ENCODE measurements around the gene INA.
"Not testable (repeated sequence)": the region's sequence is repeated elsewhere in the genome, so short reads cannot be mapped to it uniquely, and the experiment has no call there.

The INA gene

DNA sequence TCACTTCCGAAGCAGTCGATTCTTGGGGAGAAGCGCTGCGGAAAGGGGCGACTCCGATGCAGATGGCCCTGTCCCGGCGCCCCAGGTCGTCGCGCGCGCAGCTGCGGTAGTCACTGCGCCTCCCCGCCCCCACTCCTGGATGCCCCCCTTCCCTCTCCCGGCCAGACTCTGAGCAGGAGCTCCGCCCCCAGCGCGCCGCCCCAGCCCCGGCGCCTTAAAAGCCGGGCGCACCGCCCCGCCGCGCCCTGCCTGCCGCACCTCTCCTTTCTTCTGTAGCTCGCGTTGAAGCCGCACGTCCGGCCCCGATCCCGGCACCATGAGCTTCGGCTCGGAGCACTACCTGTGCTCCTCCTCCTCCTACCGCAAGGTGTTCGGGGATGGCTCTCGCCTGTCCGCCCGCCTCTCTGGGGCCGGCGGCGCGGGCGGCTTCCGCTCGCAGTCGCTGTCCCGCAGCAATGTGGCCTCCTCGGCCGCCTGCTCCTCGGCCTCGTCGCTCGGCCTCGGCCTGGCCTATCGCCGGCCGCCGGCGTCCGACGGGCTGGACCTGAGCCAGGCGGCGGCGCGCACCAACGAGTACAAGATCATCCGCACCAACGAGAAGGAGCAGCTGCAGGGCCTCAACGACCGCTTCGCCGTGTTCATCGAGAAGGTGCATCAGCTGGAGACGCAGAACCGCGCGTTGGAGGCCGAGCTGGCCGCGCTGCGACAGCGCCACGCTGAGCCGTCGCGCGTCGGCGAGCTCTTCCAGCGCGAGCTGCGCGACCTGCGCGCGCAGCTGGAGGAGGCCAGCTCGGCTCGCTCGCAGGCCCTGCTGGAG, at the start of gene INA:
INA (plus strand) TSS at position 243 of the 817 bp plus-strand sequence; CDS start at position 317, 74 bp downstream.
- peak in 2 of 14 donors; percentile 19 to 81 for DNase-seq

DNA sequence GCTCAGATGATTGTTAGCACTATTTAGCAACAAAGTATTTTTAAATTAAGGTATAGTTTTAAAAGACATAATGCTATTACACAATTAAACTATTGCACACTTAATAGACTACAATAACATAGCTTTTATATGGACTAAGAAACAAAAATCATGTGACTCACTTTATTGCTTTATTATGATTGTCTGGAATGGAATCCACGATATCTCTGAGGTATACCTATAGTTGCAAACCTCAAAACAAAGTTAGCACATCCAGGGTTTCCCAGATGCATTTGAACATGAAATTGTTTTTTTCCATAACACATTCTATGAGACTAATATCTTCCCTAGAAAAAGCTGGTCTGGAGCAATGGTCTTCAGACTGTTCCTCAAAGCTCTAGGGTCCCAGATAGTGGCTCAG, 49.5 kb upstream of the INA start:
- DNase-seq: no peak

DNA sequence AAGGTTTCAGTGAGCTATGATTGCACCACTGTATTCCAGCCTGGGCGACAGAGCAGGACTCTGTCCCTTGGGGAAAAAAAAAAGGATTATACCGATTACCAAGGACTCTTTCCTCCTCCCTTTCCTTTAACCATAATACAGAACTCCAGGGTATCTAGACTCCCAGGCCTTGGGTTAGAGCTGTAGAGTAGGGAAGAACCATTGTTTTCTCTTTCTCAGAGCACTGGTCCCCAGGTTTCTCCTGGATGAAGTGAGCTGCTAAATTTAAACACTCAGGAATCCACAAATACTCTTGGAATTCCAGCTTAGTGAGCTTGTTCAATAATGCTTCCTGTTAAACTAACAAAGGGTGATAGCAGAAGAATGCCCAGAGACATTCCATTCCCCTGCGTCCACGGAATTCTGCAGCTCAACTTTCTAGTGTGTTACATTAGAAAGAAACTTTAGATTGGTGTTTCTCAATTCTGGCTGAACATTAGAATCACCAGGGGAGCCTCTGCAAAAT, 45.8 kb upstream of the INA start:
- DNase-seq: no peak

- DNase-seq: no peak
These were observed 44.7 kb upstream of the INA start for GRCh38 chr10:103232131-103232673.

GRCh38 chr10:103232772-103233488, 44.0 kb upstream of the INA start:
- DNase-seq: no peak

DNA sequence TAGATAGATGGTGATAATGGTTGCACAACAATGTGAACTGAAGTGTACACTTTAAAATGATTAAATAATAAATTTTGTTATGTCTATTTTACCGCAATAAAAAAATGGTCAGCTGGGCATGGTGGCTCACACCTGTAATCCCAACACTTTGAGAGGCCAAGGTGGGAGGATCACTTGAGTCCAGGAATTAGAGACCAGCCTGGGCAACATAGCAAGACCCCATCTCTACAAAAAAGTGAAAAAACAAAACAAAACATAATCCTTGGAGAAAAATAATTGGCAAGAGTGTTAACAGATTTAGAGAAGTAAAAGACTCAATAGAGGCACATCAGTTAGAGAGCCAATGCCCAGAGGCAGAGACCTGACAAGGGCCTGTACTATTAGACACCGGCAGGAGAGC, 41.2 kb upstream of the INA start:
- DNase-seq: no peak

GRCh38 chr10:103238506-103239252, 38.3 kb upstream of the INA start:
- no peak for DNase-seq

- peak in 7 of 14 donors; percentile 3 to 72 (median 12) for DNase-seq
These were observed 35.5 kb upstream of the INA start for GRCh38 chr10:103241262-103242011.

DNA sequence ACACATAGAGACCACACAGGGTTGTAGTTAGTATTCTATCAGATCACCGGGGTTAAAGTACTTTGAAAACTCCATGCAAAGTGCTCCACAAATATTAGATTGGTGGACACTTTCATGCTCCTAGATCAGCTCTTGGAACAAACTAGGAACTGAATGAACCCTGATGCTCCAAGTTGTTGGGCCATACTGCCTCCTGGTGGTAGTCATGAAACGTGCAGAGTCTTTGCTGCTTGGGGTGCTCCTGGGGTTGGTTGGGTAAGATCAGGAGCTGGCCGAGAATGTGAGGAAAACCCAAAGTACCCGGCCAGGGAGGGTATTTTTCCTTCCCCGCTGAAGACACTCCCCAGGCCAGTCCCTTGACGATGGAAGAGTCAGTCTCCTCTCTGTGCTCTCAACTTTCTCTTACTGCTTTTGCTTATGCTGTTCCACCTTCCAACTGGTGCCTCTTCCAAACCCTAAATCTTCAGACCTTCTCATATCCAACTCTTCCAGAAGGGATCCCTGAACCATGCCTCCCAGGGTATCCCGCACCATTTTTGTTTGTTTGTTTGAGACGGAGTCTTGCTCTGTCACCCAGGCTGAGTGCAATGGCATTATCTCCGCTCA, 32.2 kb upstream of the INA start:
- DNase-seq: peak in 13 of 14 donors; percentile 2 to 70 (median 51)

DNA sequence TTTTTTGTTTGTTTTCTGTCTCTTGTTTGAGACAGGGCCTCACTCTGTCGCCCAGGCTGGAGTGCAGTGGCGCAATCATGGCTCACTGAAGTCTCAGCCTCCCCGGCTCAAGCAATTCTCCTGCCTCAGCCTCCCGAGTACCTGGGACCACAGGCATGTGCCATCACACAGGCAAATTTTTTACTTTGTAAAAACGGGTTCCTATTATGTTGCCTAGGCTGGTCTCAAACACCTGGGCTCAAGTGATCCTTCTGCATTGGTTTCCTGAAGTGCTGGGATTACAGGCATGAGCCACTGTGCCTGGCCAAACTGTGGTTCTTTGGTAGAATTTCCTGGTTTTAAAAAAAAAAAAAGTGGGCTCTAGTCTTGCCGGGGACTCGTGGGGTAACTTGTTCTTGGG, 31.4 kb upstream of the INA start, which contains the start of gene RPEL1:
RPEL1 (plus strand) TSS at position 301 of the 400 bp plus-strand sequence. CDS start 110 bp downstream, outside the sequence.
- DNase-seq: not testable (repeated sequence)

DNA sequence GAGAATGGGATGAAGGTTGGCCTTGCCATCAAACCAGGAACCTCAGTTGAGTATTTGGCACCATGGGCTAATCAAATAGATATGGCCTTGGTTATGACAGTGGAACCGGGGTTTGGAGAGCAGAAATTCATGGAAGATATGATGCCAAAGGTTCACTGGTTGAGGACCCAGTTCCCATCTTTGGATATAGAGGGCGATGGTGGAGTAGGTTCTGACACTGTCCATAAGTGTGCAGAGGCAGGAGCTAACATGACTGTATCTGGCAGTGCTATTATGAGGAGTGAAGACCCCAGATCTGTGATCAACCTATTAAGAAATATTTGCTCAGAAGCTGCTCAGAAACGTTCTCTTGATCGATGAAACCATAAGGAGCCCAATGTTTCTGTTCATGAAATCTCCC, 30.6 kb upstream of the INA start:
- DNase-seq: no peak

DNA sequence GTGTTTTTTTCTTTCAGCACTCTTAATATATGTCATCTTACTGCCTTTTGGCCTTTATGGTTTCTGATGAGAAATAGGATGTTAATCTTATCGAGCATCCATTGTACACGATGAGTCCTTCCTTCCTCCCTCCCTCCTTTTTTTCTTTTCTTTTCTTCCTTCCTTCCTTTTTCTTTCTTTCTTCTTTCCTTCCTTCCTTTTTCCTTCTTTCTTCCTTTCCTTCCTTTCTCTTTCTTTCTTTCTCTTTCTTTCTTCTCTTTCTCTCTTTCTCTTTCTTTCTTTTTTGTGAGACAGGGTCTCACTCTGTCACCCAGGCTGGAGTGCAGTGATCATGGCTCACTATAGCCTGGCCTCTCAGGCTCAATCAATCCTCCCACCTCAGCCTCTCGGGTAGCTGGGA, 22.8 kb upstream of the INA start:
- no peak for DNase-seq

DNA sequence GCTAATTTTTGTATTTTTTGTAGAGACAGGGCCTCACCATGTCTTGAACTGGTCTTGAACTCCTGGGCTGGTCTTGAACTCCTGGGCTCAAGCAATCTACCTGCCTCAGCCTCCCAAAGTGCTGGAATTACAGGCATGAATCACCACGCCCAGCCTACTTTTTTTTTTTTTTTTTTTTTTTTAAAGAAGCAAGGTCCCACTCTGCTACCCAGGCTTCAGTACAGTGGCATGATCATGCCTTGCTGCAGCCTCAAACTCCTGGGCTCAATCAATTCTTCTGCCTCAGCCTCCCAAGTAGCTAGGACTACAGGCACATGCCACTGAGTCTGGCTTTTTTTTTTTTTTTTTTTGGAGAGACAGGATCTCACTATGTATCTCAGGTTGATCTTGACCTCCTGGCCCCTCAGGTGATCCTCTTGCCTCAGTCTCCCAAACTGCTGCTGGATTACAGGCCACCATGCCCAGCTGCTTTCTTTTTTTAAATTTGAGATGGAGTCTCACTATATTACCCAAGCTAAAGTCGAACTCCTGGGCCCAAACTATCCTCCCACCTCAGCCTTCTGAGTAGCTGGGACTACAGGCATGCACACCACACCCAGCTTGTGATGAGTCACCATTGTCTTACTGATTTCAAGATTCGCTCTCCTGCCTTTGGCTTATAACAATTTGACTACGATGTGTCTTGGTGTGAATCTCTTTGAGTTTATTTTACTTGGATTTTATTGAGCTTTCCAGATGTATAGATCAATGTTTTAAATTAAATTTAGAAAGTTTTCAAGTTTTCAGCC, 22.2 kb upstream of the INA start:
- no peak for DNase-seq

DNA sequence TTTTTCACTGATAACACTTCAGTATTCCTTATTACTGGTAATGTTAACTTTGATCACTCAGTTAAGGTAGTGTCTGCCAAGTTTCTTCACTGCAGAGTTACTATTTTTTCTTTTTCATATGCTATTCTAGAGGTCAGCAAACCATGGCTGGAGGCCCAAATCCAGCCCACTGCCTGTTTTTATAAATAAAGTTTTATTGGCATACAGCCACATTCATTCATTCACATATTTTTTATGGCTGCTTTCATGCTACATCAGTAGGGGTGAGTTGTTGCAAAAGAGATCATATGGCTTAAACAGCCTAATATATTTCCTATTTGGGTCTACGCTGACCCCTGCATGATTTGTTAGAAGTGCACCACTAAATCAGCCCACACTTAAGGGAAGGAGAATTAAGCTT, 20.3 kb upstream of the INA start:
- DNase-seq: no peak

GRCh38 chr10:103257812-103258211, 19.1 kb upstream of the INA start:
- no peak for DNase-seq

GRCh38 chr10:103258928-103259327, 18.0 kb upstream of the INA start:
- not testable (repeated sequence) for DNase-seq

GRCh38 chr10:103259989-103260388, 16.9 kb upstream of the INA start:
- no peak for DNase-seq

- no peak for DNase-seq
These were observed 14.7 kb upstream of the INA start for GRCh38 chr10:103262229-103262628.

- DNase-seq: peak in 3 of 14 donors; percentile 3 to 8 (median 3)
These were observed 11.1 kb upstream of the INA start for GRCh38 chr10:103265717-103266329.

DNA sequence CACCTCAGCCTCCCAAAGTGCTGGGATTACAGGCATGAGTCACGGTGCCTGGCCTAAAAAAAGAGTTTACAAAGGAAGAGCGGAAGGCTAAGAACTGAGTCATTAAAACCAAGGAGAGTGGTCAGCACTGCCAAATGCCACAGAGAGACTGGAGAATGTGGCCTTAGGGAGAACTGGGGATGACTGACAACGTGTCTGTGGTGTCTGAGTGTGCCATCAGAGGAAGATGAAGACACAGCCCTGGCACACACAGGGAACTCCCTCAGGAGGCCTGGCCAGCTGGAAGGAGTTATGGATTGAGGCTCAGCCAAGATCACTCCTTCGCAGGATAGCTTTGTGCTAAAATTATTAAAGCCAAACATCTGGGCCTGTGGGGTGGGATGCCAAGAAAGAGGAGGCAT, 3.9 kb upstream of the INA start:
- peak in 1 of 14 donors; percentile 31 for DNase-seq
